Measurements from ENCODE around the gene GTF2A2.

DNA sequence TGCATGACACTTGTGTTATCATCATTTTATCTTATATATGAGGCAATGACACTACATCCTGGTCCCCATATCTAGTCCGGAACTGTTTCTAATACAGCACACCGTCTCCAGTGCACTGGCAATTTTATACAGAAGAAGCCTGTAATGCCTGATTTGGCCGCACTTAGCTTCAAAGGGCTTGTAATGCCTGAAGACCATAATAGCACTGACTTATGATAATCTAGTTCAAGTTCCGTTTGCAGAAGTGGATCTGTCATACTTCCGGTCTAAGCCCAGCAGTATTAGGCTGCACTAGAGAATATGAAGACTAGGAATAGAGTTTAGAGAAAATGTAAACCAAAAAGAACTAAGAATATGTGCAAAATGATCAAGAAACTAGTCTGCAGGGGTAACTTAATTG lies 30.5 kb upstream of the GTF2A2 start:
- TF ChIP-seq, protein P1, sequence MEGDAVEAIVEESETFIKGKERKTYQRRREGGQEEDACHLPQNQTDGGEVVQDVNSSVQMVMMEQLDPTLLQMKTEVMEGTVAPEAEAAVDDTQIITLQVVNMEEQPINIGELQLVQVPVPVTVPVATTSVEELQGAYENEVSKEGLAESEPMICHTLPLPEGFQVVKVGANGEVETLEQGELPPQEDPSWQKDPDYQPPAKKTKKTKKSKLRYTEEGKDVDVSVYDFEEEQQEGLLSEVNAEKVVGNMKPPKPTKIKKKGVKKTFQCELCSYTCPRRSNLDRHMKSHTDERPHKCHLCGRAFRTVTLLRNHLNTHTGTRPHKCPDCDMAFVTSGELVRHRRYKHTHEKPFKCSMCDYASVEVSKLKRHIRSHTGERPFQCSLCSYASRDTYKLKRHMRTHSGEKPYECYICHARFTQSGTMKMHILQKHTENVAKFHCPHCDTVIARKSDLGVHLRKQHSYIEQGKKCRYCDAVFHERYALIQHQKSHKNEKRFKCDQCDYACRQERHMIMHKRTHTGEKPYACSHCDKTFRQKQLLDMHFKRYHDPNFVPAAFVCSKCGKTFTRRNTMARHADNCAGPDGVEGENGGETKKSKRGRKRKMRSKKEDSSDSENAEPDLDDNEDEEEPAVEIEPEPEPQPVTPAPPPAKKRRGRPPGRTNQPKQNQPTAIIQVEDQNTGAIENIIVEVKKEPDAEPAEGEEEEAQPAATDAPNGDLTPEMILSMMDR (IDR thresholded peaks at IDR 0.05; ENCODE audit: insufficient read depth, low read length), result no peak
- TF ChIP-seq, protein P2, sequence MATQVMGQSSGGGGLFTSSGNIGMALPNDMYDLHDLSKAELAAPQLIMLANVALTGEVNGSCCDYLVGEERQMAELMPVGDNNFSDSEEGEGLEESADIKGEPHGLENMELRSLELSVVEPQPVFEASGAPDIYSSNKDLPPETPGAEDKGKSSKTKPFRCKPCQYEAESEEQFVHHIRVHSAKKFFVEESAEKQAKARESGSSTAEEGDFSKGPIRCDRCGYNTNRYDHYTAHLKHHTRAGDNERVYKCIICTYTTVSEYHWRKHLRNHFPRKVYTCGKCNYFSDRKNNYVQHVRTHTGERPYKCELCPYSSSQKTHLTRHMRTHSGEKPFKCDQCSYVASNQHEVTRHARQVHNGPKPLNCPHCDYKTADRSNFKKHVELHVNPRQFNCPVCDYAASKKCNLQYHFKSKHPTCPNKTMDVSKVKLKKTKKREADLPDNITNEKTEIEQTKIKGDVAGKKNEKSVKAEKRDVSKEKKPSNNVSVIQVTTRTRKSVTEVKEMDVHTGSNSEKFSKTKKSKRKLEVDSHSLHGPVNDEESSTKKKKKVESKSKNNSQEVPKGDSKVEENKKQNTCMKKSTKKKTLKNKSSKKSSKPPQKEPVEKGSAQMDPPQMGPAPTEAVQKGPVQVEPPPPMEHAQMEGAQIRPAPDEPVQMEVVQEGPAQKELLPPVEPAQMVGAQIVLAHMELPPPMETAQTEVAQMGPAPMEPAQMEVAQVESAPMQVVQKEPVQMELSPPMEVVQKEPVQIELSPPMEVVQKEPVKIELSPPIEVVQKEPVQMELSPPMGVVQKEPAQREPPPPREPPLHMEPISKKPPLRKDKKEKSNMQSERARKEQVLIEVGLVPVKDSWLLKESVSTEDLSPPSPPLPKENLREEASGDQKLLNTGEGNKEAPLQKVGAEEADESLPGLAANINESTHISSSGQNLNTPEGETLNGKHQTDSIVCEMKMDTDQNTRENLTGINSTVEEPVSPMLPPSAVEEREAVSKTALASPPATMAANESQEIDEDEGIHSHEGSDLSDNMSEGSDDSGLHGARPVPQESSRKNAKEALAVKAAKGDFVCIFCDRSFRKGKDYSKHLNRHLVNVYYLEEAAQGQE (IDR thresholded peaks at IDR 0.05; ENCODE audit: insufficient replicate concordance, low read depth), result no peak
- TF ChIP-seq POLR2AphosphoS5 (IDR thresholded peaks at IDR 0.05; ENCODE audit: low read depth), result no peak
